Panc1 (cell line): ENCODE data around the gene HRH3.

Experiments
- CTCF ChIP-seq: fragments of 450-650 bp; IDR thresholded peaks from 2 replicates; pipeline ENCODE4 v1.5.1; 2017; ENCODE audit warnings: mild to moderate bottlenecking
- POLR2AphosphoS5 ChIP-seq: IDR thresholded peaks from 2 replicates; pipeline ENCODE4 v1.6.1; 2012; ENCODE audit warnings: mild to moderate bottlenecking, low read depth, low read length, moderate library complexity
- SIN3A ChIP-seq: IDR thresholded peaks from 2 replicates; pipeline ENCODE4 v1.6.1; 2012; ENCODE audit warnings: low read depth, mild to moderate bottlenecking, low read length, moderate library complexity, borderline replicate concordance; ENCODE audit not compliant: insufficient read depth

- TF ChIP-seq CTCF: no peak
- no peak for TF ChIP-seq POLR2AphosphoS5
- TF ChIP-seq SIN3A: no peak
These were observed 28.9 kb upstream of the HRH3 start for GRCh38 chr20:62248890-62249560.
